Lung (tissue), 12 donors: Measurements from ENCODE around the gene PTBP2. TPM values are rescaled to one million over a fixed set of nuclear protein-coding genes. Genes with fewer than 3 reads are reported as not detected.

Source experiments
- ATAC-seq: fragments of 200-7000 bp; cut with Tn5 transposase; one replicate; pipeline ENCODE4 v1.9.1; 2020; ENCODE audit warnings: moderate number of reproducible peaks; ENCODE audit not compliant: insufficient read depth, low FRiP score
- DNase-seq, 3 donors: peaks; one replicate each; pipeline ENCODE4 v3.0.0-alpha.2; 2013 to 2017
- H3K27ac ChIP-seq, 2 donors: one replicate each; pipeline ENCODE4 v1.5.1; 2013; ENCODE audit warnings: mild to moderate bottlenecking in 2 of 2, moderate library complexity in 2 of 2, control low read depth in 1 of 2, inconsistent platforms in 1 of 2, low read depth in 1 of 2, low read length in 1 of 2
- H3K27me3 ChIP-seq, 3 donors: one replicate each; pipeline ENCODE4 v1.5.1; 2013; ENCODE audit warnings: low read length in 2 of 3; ENCODE audit not compliant: control insufficient read depth in 3 of 3, insufficient read depth in 3 of 3
- H3K36me3 ChIP-seq, 4 donors: one replicate each; pipeline ENCODE4 v1.5.1; 2013; ENCODE audit warnings: low read length in 4 of 4, mild to moderate bottlenecking in 1 of 4, moderate library complexity in 1 of 4; ENCODE audit not compliant: control insufficient read depth in 4 of 4, insufficient read depth in 4 of 4
- H3K4me1 ChIP-seq, 5 donors: one replicate each; pipeline ENCODE4 v1.5.1; 2013; ENCODE audit warnings: low read length in 5 of 5, mild to moderate bottlenecking in 2 of 5, moderate library complexity in 1 of 5; ENCODE audit not compliant: control insufficient read depth in 5 of 5, insufficient read depth in 5 of 5
- H3K4me3 ChIP-seq: one replicate; pipeline ENCODE4 v1.5.1; 2013; ENCODE audit warnings: mild to moderate bottlenecking, control low read depth, moderate library complexity
- H3K9ac ChIP-seq, 2 donors: one replicate each; pipeline ENCODE4 v1.5.1; 2013; ENCODE audit warnings: low read length in 2 of 2, control low read depth in 1 of 2; ENCODE audit not compliant: insufficient read depth in 1 of 2
- H3K9me3 ChIP-seq, 4 donors: one replicate each; pipeline ENCODE4 v1.5.1; 2013; ENCODE audit warnings: low read length in 3 of 4, mild to moderate bottlenecking in 1 of 4, moderate library complexity in 1 of 4; ENCODE audit not compliant: control insufficient read depth in 4 of 4, insufficient read depth in 3 of 4
- CTCF ChIP-seq: IDR thresholded peaks from 2 replicates; pipeline ENCODE4 v1.5.1; 2012; ENCODE audit warnings: mild to moderate bottlenecking; ENCODE audit errors: control extremely low read depth, extremely low read depth
- WGBS, 2 donors: extraction: QIAGEN DNeasy Blood & Tissue Kit; methylation state at CpG; one replicate each; pipeline ENCODE4 v1.1.7; 2013; 5-methylcytosine and 5-hydroxymethylcytosine counted together
- polyA plus RNA-seq, 2 donors: library from polyadenylated mRNA; stranded (reverse); fragments of 200-250 nt; gene quantifications; one replicate each; pipeline ENCODE4 v1.2.1, GENCODE V29; 2013
- total RNA-seq, 2 donors: library from RNA; depleted of rRNA in 1 of 2; stranded (reverse); fragments of >200 nt in 1 of 2; gene quantifications; one replicate each; pipeline ENCODE4 v1.2.1, GENCODE V29; 2014 to 2021
- donor health status: control.
- donor health status: control.
- donor health status: Bipolar disorder and iron deficiency.
- donor health status: healthy.
- donor health status: DM: yes; HTN: yes; CAD: no.

Gene PTBP2
- total and polyA plus RNA-seq, 4 donors, result 5.7 to 79.7 (median 14.6) TPM

DNA sequence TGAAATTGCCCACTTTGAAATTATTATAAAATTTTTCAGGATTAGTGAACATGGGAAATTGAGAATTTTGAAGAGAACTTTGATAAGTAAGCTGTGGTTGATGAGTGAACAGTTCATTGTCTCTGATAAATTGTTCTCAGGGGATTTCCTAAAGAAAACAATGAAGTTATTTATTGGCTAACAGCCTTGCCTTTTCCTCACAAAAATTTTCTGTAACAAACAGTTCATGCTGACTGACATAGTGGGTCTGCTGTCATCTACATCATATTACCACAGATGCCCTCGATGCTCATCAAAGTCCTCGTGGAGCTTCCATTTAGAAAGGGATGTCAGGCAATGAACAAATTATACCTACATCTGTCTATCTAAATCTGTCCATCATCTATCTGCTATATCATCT lies 113.4 kb downstream of the PTBP2 start:
- ATAC-seq (no peak), DNase-seq (no peak)
- WGBS, 2 donors, result 77 to 85% methylated on average over 2 of the region's 2 CpGs
- no peaks in the 10 kb centered on the region for H3K27me3 ChIP-seq
- peaks cover 0 to 1% (median 0%) of the 10 kb centered on the region in 4 donors for H3K9me3 ChIP-seq
- no peaks in the 10 kb centered on the region for H3K36me3 ChIP-seq
- TF ChIP-seq CTCF, result no peak
- H3K4me3 ChIP-seq, result no peak overlapping the region
- H3K4me1 ChIP-seq, result peaks cover 0 to 17% (median 3%) of the 10 kb centered on the region in 5 donors
- no peak overlapping the region for H3K27ac ChIP-seq
- no peak overlapping the region for H3K9ac ChIP-seq

DNA sequence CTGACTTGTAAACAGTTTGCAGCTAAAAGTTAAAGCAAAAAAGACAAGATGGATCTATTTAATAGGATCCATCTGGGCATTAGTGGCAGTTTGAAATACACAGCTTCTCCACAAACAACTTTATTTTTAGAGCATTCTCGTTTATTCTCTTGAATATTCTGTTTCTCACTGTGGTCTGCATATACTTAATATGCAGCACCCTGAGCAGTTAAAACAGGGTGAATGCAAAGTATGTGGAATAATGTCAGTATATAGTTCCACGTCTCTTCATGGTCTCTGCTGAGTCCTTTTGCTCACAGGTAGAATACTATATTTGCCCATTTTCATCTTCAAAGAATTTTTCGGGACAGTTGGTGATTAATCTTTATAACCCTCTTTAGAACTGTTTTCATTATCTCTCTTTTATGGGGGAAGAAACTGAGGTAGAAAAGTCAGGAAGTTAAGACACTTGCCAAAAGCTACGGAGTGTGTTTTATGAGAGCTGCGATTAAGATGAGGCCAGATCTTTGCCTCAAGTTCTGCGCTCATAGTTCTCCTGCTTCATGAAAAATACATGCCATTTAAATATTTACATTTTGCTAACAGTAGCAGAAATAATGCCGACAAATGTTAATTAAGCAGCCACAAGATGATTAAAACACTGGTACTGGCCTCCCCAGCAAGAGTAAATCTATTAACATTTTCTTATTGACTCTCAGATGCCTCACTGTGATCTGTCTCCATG lies 115.6 kb downstream of the PTBP2 start:
- TF ChIP-seq CTCF, result no peak
- Histone ChIP-seq H3K27me3 (no peaks in the 10 kb centered on the region), H3K27ac (no peak overlapping the region), H3K9me3 (peaks cover 0 to 1% (median 0%) of the 10 kb centered on the region in 4 donors), H3K4me1 (peaks cover 0 to 17% (median 3%) of the 10 kb centered on the region in 5 donors), H3K36me3 (no peaks in the 10 kb centered on the region), H3K9ac (no peak overlapping the region), H3K4me3 (no peak overlapping the region)
- DNase-seq (peak in 1 of 3 donors; percentile 29), ATAC-seq (no peak)
- 70 to 79% methylated on average over 7 of the region's 7 CpGs for WGBS, 2 donors

- no peak for TF ChIP-seq CTCF
- Histone ChIP-seq H3K27ac (no peak overlapping the region), H3K27me3 (no peaks in the 10 kb centered on the region), H3K36me3 (no peaks in the 10 kb centered on the region), H3K4me3 (no peak overlapping the region), H3K9me3 (peaks cover 0 to 1% (median 0%) of the 10 kb centered on the region in 4 donors), H3K4me1 (peaks cover 0 to 17% (median 3%) of the 10 kb centered on the region in 5 donors), H3K9ac (no peak overlapping the region)
- DNase-seq (peak; percentile 37 to 78 (median 74)), ATAC-seq (no peak)
- WGBS, 2 donors, result 60 to 71% methylated on average over 2 of the region's 2 CpGs
These were observed 116.2 kb downstream of the PTBP2 start for GRCh38 chr1:96837781-96838216.
